ENCODE data around the gene HLA-A.
"Not testable (repeated sequence)": the region's sequence is repeated elsewhere in the genome, so short reads cannot be mapped to it uniquely, and the experiment has no call there.

Gene HLA-A

DNA sequence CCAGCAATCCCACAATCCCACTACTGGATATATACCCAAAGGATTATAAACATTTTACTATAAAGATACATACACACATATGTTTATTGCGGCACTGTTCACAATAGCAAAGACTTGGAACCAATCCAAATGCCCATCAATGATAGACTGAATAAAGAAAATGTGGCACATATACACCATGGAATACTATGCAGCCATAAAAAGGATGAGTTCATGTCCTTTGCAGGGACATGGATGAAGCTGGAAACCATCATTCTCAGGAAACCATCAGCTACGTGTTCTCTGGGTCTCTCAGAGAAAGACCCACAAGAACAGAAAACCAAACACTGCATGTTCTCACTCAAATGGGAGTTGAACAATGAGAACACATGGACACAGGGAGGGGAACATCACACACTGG lies 21.4 kb downstream of the HLA-A start:
- DNase-seq: not testable (repeated sequence)

DNA sequence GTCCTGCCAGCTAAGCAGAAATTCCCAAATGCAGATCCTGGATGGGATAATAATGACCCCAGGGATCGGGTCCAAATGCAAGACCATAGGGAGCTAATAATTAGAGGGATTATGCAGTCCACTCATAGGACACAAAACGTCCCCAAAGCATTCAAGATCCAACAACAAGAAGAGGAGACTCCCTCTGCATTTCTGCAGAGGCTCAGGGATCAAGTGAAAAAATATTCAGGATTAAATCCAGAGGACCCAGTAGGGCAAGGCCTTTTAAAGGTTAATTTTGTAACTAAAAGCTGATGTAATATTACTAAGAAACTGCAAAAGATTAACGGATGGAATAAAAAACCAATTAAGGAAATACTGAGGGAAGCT lies 22.2 kb downstream of the HLA-A start:
- DNase-seq: no peak

- peak; percentile 80 for DNase-seq
Measured at GRCh38 chr6:29964887-29965562, 22.7 kb downstream of the HLA-A start.

DNA sequence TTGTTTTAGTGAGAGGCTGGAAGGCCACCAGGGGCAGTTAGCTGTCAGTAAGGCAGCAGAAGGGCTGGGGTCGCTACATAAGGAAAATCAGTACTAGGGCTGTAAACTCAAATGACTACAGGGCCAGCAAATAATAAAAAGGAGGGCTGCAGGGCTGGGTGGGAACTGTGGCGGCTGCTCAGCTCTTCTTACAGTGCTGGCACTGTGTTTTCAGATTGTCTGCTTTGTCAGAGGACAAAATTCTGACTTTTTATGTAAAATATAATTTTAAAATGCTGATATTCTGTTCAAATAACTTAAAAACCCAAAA lies 23.2 kb downstream of the HLA-A start:
- DNase-seq: no peak

DNA sequence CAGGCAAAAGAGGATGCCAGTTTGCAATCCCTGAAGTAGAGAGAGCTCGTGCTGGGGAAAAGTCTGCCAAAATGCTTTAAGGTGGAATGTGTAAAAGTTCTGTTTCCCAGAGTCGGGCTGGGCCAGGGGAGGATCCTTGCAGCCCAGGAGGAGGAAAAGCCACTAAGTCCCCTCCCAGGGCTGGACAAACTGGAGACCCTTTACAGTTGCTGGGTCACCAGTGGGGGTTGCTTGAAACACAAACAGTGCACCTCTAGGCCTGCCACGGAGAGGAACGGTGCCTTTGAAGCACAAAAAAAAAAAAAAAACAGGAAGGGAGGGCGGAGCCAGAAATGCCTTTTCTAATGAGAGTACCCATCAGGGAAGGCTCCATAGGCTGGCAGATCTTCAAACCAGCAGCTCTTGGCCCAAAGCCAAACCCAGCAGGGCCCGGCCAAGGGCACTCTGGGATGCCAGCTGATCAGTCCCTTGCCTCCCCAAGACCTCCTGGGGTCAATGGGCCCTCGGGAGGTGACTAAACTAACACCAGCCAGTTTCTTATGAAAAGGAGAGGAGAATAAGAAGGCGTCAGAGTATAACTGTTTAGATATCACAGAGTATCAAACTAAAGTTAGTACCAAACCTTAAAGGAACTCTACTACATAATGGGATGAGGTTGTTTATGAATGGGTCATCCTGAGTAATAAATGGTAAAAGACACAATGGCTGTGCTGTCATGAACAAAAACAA lies 23.7 kb downstream of the HLA-A start:
- no peak for DNase-seq

DNA sequence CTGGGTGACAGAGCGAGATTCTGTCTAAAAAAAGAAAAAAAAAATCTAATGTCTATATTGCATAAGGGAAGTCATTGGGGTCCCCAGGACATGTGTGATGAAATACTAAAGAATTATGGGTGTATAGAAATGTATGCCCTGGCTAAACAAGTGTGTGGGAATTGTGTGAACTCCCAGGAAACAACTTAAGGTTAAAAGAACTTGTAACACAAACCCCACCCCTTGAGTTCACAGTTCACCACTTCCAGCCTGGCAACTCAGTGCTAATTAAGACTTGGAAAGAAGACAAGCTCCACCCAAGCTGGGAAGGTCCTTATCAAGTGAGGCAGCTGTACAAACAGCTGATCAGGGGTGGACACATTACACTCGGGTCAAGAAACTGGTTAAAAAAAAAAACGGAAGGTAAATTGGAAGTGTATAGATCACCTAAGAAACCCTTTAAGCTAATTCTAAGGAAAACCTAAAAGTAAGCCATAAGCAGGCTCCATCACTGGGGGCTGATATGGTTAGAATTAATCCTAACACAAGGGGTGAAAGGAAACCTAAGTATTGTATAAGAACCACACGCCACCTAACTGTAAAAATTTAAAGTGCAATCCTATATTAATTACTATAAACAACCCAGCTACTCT lies 25.2 kb downstream of the HLA-A start:
- no peak for DNase-seq

DNA sequence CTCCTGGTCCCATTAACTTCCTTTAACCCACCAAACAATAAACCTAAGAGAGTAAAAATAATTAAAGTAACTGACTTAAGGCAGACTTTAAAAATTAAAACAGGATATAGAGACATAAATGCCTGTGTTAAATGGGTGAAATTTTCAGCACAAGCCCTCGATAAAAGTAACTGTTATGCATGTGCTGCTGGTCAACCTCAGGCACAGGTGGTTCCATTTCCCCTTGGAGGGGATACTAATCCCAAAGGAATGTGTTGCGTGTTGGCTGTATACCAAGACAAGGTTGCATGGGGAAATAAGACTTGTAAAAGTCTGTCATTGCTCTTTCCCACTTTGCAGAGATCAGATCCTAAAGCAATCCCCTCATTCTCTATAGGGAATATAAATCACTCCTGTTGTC lies 25.8 kb downstream of the HLA-A start:
- DNase-seq: no peak

- no peak for DNase-seq
Measured at GRCh38 chr6:29968905-29969304, 26.6 kb downstream of the HLA-A start.

GRCh38 chr6:29970711-29971110 lies 28.4 kb downstream of the HLA-A start:
- no peak for DNase-seq

DNA sequence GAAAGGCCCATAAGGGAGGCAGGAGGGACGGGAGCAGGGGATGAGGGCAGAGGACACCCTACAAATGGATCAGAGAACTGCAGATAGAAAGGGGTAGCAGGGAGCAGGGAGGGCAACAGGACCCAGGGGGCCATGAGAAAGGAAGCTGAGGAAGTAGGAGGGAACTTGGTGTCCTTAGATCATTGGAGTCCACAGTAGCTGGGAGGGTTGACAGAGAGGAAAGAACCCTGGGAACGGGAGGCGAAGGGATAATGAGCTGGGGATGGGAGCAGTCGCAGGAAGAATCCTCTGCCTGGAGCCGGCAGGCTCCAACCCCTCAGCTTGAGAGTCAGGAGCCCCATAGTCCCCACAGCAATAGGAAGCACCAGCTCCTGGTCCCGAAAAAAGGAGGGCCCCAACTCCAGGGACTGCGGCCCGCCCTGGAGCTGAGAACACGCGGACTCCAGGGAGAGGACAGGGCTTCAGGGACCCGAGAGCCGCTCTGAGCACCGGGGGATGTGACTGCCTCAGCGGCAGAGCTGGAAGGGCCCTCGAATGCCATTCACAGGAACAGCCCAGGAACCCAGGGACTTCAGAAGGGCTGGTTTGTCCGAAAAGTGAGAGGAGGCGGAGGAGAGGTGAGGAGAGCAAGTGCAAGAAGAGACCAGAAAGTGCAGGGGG lies 32.7 kb downstream of the HLA-A start:
- DNase-seq: no peak

GRCh38 chr6:29975561-29975907 lies 33.2 kb downstream of the HLA-A start:
- no peak for DNase-seq

GRCh38 chr6:29976253-29976587 lies 33.9 kb downstream of the HLA-A start:
- DNase-seq: no peak

DNA sequence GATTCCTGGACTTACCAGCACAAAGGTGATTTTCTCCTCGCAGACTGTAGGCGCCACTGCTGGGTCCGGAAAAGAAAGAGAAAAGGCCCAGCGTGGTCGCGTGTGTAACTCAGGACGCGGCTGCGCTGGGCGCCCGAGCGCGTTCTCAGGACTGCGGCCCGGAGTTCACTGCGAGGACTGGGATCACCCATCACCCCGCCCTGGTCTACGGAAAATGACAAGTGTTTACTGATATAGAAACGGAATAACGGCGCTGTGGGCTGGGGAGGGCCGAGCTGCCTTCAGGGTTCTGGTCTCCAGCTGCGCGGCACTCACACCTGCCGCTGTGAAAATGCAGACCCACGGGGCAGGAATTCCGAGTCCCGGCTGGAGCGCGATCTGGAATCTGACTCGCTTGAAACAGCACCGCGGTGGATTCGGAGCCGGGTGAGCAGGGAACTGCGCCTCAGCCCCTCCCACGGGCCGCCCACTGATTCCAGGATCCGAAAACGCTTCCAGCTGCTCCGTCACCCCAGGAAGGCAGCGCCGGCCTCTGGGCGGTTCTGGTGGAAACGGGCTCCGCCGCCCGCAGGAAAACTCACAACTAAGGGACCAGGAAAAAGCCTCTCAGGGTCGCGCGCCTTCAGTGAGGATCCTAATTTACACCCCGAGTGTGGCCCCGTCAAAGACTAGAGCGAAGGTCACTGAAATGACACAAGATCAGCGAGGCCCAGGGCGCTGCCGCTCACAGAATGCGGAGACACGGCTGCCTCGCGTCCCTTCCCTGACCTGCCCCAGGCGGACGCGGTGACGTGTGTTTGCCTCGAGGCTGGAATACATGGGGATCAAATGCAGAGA lies 34.5 kb downstream of the HLA-A start:
- DNase-seq: peak; percentile 55

GRCh38 chr6:29977425-29977727 lies 35.0 kb downstream of the HLA-A start:
- no peak for DNase-seq

DNA sequence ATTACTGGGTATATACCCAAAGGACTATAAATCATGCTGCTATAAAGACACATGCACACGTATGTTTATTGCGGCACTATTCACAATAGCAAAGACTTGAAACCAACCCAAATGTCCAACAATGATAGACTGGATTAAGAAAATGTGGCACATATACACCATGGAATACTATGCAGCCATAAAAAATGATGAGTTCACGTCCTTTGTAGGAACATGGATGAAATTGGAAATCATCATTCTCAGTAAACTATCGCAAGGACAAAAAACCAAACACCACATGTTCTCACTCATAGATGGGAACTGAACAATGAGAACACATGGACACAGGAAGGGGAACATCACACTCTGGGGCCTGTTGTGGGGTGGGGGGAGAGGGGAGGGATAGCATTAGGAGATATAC lies 37.7 kb downstream of the HLA-A start:
- not testable (repeated sequence) for DNase-seq

DNA sequence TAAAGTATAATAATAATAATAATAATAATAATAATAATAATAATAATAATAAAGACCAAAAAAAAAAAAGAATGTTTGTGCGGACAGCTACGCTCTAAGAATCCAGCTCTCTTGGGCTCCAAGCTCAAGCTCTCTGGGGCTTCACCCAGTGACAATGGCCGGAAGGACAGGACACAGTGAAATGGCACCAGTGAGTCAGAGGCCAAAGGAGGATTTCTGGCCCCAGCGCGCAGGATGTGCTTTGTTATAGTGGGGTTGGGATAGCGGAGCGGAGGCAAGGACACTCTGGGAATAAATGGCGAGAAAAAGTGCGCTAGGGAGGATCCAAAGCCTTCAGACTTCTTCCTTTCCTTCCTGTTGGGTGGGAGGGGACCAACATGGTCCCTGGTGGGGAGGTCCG lies 38.2 kb downstream of the HLA-A start:
- DNase-seq: no peak

- DNase-seq: no peak
Measured at GRCh38 chr6:29981211-29981812, 39.0 kb downstream of the HLA-A start.

- DNase-seq: no peak
Measured at GRCh38 chr6:29982097-29982496, 39.8 kb downstream of the HLA-A start.

GRCh38 chr6:29984232-29984631 lies 41.9 kb downstream of the HLA-A start:
- no peak for DNase-seq

- DNase-seq: no peak
Measured at GRCh38 chr6:29984992-29985391, 42.7 kb downstream of the HLA-A start.

DNA sequence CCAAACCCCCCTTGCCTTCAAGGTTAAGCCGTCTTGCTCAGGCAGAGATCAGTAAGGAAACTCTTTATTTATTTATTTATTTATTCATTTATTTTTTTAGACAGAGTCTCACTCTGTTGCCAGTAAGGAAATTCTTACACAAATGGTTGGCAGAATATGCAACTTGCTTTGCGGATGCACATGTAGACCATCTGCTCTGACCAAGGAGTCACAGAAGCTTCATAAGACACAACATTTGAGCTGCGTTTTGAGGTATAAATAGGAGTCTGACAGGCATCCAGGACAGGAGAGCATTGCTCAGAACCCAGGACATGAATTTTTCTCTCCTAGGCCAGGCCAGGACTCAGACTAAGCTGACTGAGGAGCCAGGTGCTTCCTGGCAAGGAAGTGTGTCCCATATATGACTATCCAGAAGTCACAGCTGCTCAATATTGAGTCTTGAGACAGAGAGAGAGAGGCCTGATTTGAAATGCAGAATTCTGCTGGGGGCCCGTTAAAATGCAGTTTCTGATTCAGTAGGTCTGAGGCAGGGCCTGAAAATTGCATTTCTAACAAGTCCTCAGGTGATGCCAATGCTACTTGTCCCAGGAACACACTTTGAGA lies 43.9 kb downstream of the HLA-A start:
- no peak for DNase-seq

GRCh38 chr6:29989211-29989610 lies 46.9 kb downstream of the HLA-A start:
- DNase-seq: no peak

DNA sequence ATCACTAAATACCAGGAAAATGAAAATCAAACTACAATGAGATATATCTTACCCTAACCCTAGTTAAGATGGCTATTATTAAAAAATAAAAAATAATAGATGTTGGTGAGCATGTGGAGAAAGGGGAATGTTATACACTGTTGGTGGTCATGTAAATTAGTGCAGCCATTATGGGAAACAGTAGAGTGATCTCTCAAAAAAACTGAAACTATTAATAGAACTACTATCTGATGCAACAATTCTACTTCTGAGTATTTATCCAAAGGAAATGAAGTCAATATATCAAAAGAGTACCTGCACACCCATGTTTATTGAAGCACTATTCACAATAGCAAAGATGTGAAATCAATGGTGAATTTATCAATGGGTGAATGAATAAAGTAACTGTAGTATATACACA lies 48.6 kb downstream of the HLA-A start:
- no peak for DNase-seq
